ENCODE results near the gene PI4KB. TPM values are rescaled to one million over a fixed set of nuclear protein-coding genes. Genes with fewer than 3 reads are reported as not detected.
A peak's percentile ranks its signal among the peaks of the same experiment; 100 is the strongest.

The PI4KB gene
- total and polyA plus RNA-seq, 2 of the 13 experiments (the other 11 are each of a cell fraction or from before 2014, with no cell fraction given) = 19.5 to 29.3 TPM

- TF ChIP-seq, protein P1, sequence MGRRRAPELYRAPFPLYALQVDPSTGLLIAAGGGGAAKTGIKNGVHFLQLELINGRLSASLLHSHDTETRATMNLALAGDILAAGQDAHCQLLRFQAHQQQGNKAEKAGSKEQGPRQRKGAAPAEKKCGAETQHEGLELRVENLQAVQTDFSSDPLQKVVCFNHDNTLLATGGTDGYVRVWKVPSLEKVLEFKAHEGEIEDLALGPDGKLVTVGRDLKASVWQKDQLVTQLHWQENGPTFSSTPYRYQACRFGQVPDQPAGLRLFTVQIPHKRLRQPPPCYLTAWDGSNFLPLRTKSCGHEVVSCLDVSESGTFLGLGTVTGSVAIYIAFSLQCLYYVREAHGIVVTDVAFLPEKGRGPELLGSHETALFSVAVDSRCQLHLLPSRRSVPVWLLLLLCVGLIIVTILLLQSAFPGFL (CRISPR knock-in tag; IDR thresholded peaks at IDR 0.05) = no peak
- TF ChIP-seq TEAD3 (CRISPR knock-in tag; optimal IDR thresholded peaks at IDR 0.05; ENCODE audit: borderline replicate concordance) = peak; percentile 33
- TF ChIP-seq, protein P2, sequence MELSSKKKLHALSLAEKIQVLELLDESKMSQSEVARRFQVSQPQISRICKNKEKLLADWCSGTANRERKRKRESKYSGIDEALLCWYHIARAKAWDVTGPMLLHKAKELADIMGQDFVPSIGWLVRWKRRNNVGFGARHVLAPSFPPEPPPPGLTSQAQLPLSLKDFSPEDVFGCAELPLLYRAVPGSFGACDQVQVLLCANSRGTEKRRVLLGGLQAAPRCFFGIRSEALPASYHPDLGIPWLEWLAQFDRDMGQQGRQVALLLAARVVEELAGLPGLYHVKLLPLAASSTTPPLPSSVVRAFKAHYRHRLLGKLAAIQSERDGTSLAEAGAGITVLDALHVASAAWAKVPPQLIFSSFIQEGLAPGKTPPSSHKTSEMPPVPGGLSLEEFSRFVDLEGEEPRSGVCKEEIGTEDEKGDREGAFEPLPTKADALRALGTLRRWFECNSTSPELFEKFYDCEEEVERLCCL (CRISPR knock-in tag; IDR thresholded peaks at IDR 0.05; ENCODE audit: borderline replicate concordance) = no peak
- TF ChIP-seq ZNF335 (CRISPR knock-in tag; IDR thresholded peaks at IDR 0.05) = no peak
- TF ChIP-seq, protein P3, sequence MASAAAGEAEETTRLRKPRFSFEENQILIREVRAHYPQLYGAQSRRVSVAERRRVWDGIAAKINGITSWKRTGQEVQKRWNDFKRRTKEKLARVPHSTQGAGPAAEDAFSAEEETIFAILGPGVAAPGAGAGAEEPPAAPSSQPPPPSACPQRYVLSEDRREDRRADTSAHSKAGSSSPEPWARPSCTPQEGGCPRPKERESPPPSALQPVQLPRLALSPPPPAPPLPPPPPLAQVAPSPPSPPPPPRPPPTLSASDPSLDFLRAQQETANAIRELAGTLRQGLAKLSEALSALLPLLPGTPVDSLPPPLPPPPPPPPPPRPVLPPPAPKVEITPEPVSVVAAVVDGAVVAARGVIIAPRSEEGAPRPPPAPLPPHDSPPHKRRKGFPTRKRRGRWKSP (CRISPR knock-in tag; IDR thresholded peaks at IDR 0.05) = 0 out of 2 replicates have a peak, but pooled peaks have one; percentile 20
- peak; percentile 27; the same call in 1 of the 2 replicates for TF ChIP-seq SALL1 (CRISPR knock-in tag; IDR thresholded peaks at IDR 0.05)
- TF ChIP-seq NFIC (IDR thresholded peaks at IDR 0.05; ENCODE audit: low read length) = 0 out of 2 replicates have a peak, but pooled peaks have one; percentile 6
- no peak for TF ChIP-seq CEBPB (IDR thresholded peaks at IDR 0.05; ENCODE audit: borderline replicate concordance, low read depth, low read length)
- no peak for TF ChIP-seq ZIK1 (CRISPR knock-in tag; IDR thresholded peaks at IDR 0.05; ENCODE audit: borderline replicate concordance, low read depth)
- TF ChIP-seq, protein P4, sequence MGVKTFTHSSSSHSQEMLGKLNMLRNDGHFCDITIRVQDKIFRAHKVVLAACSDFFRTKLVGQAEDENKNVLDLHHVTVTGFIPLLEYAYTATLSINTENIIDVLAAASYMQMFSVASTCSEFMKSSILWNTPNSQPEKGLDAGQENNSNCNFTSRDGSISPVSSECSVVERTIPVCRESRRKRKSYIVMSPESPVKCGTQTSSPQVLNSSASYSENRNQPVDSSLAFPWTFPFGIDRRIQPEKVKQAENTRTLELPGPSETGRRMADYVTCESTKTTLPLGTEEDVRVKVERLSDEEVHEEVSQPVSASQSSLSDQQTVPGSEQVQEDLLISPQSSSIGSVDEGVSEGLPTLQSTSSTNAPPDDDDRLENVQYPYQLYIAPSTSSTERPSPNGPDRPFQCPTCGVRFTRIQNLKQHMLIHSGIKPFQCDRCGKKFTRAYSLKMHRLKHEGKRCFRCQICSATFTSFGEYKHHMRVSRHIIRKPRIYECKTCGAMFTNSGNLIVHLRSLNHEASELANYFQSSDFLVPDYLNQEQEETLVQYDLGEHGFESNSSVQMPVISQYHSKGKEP (CRISPR knock-in tag; IDR thresholded peaks at IDR 0.05) = no peak
- 0 out of 2 replicates have a peak, but pooled peaks have one; percentile 0 for TF ChIP-seq HBP1 (CRISPR knock-in tag; IDR thresholded peaks at IDR 0.05; ENCODE audit: low read depth)
- TF ChIP-seq, protein P5, sequence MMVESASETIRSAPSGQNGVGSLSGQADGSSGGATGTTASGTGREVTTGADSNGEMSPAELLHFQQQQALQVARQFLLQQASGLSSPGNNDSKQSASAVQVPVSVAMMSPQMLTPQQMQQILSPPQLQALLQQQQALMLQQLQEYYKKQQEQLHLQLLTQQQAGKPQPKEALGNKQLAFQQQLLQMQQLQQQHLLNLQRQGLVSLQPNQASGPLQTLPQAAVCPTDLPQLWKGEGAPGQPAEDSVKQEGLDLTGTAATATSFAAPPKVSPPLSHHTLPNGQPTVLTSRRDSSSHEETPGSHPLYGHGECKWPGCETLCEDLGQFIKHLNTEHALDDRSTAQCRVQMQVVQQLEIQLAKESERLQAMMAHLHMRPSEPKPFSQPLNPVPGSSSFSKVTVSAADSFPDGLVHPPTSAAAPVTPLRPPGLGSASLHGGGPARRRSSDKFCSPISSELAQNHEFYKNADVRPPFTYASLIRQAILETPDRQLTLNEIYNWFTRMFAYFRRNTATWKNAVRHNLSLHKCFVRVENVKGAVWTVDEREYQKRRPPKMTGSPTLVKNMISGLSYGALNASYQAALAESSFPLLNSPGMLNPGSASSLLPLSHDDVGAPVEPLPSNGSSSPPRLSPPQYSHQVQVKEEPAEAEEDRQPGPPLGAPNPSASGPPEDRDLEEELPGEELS (CRISPR knock-in tag; IDR thresholded peaks at IDR 0.05) = no peak
- TF ChIP-seq PHF20 (CRISPR knock-in tag; IDR thresholded peaks at IDR 0.05) = no peak
- TF ChIP-seq TRIM22 (IDR thresholded peaks at IDR 0.05) = no peak
- TF ChIP-seq KAT8 (CRISPR knock-in tag; IDR thresholded peaks at IDR 0.05) = no peak
- TF ChIP-seq ZNF709 (CRISPR knock-in tag; IDR thresholded peaks at IDR 0.05) = 0 out of 2 replicates have a peak, but pooled peaks have one; percentile 34
- TF ChIP-seq ZNF782 (CRISPR knock-in tag; IDR thresholded peaks at IDR 0.05; ENCODE audit: borderline replicate concordance) = no peak
- TF ChIP-seq FOXC1 (CRISPR knock-in tag; IDR thresholded peaks at IDR 0.05; ENCODE audit: borderline replicate concordance) = no peak
- TF ChIP-seq TEAD2 (CRISPR knock-in tag; IDR thresholded peaks at IDR 0.05) = no peak
Measured at GRCh38 chr1:151327903-151328674, 873 bp upstream of the PI4KB start (continued).

Measured in HepG2 (cell line).